K562 (cell line): ENCODE measurements around the gene FRYL. TPM values are rescaled to one million over a fixed set of nuclear protein-coding genes. Genes with fewer than 3 reads are reported as not detected.
A peak's percentile ranks its signal among the peaks of the same experiment; 100 is the strongest.

Experiments used
- ATAC-seq: fragments of 200-7000 bp; cut with Tn5 transposase; 3 replicates; pipeline ENCODE4 v1.9.1; 2020; ENCODE audit warnings: moderate library complexity
- BruUV-seq: library from RNA; stranded (reverse); fragments of 400-500 nt; replicated peaks from 2 replicates; lab custom pipeline; 2021; lab: Mats Ljungman, UMichigan
- CTCF ChIA-PET: fragments of 300-600 bp; formaldehyde crosslinking; extraction: SDS; loops from one replicate; lab custom pipeline; 2021; ENCODE audit warnings: low intra/inter-chr PET ratio; lab: Yijun Ruan, JAX
- POLR2A ChIA-PET: fragments of 300-600, 350-650 bp; sonication (Branson Sonifier 250); formaldehyde crosslinking; extraction: SDS; loops from one replicate; lab custom pipeline; 2021; ENCODE audit warnings: antibody characterized with exemption, inconsistent platforms; lab: Yijun Ruan, JAX
- DNase-seq, 4 experiments: peaks; one replicate each; pipeline versions ENCODE4 v3.0.0 to v3.0.0-alpha.2; 2011 to 2018; ENCODE audit warnings: low spot score in 3 of 4, mixed read lengths in 3 of 4; ENCODE audit errors: extremely low read depth in 1 of 4
- FAIRE-seq: peaks from 2 replicates; lab custom pipeline; 2011; peaks lifted over from hg19 to GRCh38; lab: Jason Lieb, UNC
- H2AFZ ChIP-seq: 2 replicates; pipeline ENCODE4 v1.6.0; 2011; ENCODE audit warnings: low read depth, low read length, control low read depth, inconsistent platforms
- H3K27ac ChIP-seq: fragments of 200-600 bp; 3 replicates; pipeline ENCODE4 v1.8.0; 2011; ENCODE audit warnings: low read depth, mild to moderate bottlenecking, control low read depth, inconsistent platforms, low read length, moderate library complexity, mixed read lengths; ENCODE audit errors: extremely low read depth
- H3K27me3 ChIP-seq, 2 experiments: fragments of 300-600 bp in 1 of 2; 2 replicates in 1 of 2; 3 replicates in 1 of 2; pipeline versions ENCODE4 v1.6.0 to v1.8.0; 2011; ENCODE audit warnings: inconsistent platforms in 2 of 2, low read length in 2 of 2, mild to moderate bottlenecking in 1 of 2, mixed read lengths in 1 of 2, moderate library complexity in 1 of 2; ENCODE audit not compliant: control insufficient read depth in 2 of 2, insufficient read depth in 2 of 2
- H3K36me3 ChIP-seq: fragments of 300-600 bp; 3 replicates; pipeline ENCODE4 v1.8.0; 2011; ENCODE audit warnings: mild to moderate bottlenecking, low read length, inconsistent platforms; ENCODE audit not compliant: control insufficient read depth, insufficient read depth
- H3K4me1 ChIP-seq, 2 experiments: fragments of 200-600 bp in 1 of 2; replicated peaks in 1 of 2; 2 replicates in 1 of 2; 3 replicates in 1 of 2; pipeline versions ENCODE4 v1.5.1 to v1.8.0; 2011; ENCODE audit warnings: inconsistent platforms in 2 of 2, low read length in 2 of 2, mild to moderate bottlenecking in 1 of 2, mixed read lengths in 1 of 2, moderate library complexity in 1 of 2; ENCODE audit not compliant: control insufficient read depth in 2 of 2, insufficient read depth in 2 of 2
- H3K4me2 ChIP-seq: 2 replicates; pipeline ENCODE4 v1.6.1; 2011; ENCODE audit warnings: low read length, control low read depth, inconsistent platforms, mixed read lengths; ENCODE audit not compliant: insufficient read depth
- H3K4me3 ChIP-seq: fragments of 200-600 bp; sonication (generic), shearing (Covaris generic); 2 replicates; pipeline ENCODE4 v1.5.1; 2016; ENCODE audit warnings: control low read depth, inconsistent platforms
- H3K79me2 ChIP-seq: fragments of 200-600 bp; 3 replicates; pipeline ENCODE4 v1.8.0; 2011; ENCODE audit warnings: low read length, inconsistent platforms; ENCODE audit not compliant: control insufficient read depth, insufficient read depth
- H3K9ac ChIP-seq, 2 experiments: 2 replicates each; pipeline versions ENCODE4 v1.6.0 to v1.6.1; 2011; ENCODE audit warnings: low read depth in 2 of 2, low read length in 2 of 2, control low read depth in 1 of 2, inconsistent platforms in 1 of 2, mild to moderate bottlenecking in 1 of 2, mixed read lengths in 1 of 2; ENCODE audit not compliant: insufficient read depth in 1 of 2
- H3K9me1 ChIP-seq: one replicate; pipeline ENCODE4 v1.6.0; 2011; ENCODE audit warnings: inconsistent platforms, mild to moderate bottlenecking, low read length, moderate library complexity; ENCODE audit not compliant: control insufficient read depth, insufficient read depth
- H3K9me3 ChIP-seq: replicated peaks from 2 replicates; pipeline ENCODE4 v1.5.1; 2011; ENCODE audit warnings: low read depth, low read length, inconsistent platforms; ENCODE audit not compliant: control insufficient read depth, insufficient read depth
- H4K20me1 ChIP-seq: replicated peaks from 2 replicates; pipeline ENCODE4 v1.6.1; 2011; ENCODE audit warnings: low read length, inconsistent platforms, mixed read lengths; ENCODE audit not compliant: control insufficient read depth, insufficient read depth
- CBX8 ChIP-seq: fragments of 200-600 bp; sonication (generic); IDR thresholded peaks from 2 replicates; pipeline ENCODE4 v1.6.1; 2012; ENCODE audit warnings: borderline replicate concordance, mixed run types, low read depth, mild to moderate bottlenecking, moderate library complexity, mixed read lengths, low read length, control low read depth, inconsistent platforms; ENCODE audit not compliant: poor library complexity, severe bottlenecking; ENCODE audit errors: extremely low read depth
- FOXJ3 ChIP-seq: sonication (generic); formaldehyde crosslinking; IDR thresholded peaks from 2 replicates; pipeline ENCODE4 v1.4.0; 2020; ENCODE audit warnings: mild to moderate bottlenecking, missing genetic modification reagents
- GABPB1 ChIP-seq: sonication (generic); formaldehyde crosslinking; IDR thresholded peaks from 2 replicates; pipeline ENCODE4 v1.8.0; 2022; ENCODE audit warnings: mild to moderate bottlenecking, missing genetic modification reagents
- HNRNPK ChIP-seq: fragments of 200-400 bp; formaldehyde crosslinking; IDR thresholded peaks from one replicate; pipeline ENCODE4 v1.6.1; 2018; ENCODE audit warnings: mild to moderate bottlenecking, low read depth, low read length; ENCODE audit not compliant: poor library complexity, severe bottlenecking
- IFI16 ChIP-seq: fragments of 250-450 bp; sonication (Bioruptor Pico); IDR thresholded peaks from 2 replicates; pipeline ENCODE4 v2.1.2; 2022; ENCODE audit warnings: mild to moderate bottlenecking, inconsistent platforms
- KAT7 ChIP-seq: sonication (generic); formaldehyde crosslinking; IDR thresholded peaks from 2 replicates; pipeline ENCODE4 v1.8.0; 2022; ENCODE audit warnings: missing genetic modification reagents, mild to moderate bottlenecking, borderline replicate concordance
- PHTF2 ChIP-seq: fragments of 250-450 bp; sonication (Bioruptor Pico); IDR thresholded peaks from 2 replicates; pipeline ENCODE4 v1.5.0; 2021; ENCODE audit warnings: mild to moderate bottlenecking
- PTBP1 ChIP-seq: fragments of 200-400 bp; formaldehyde crosslinking; IDR thresholded peaks from 2 replicates; pipeline ENCODE4 v1.6.1; 2017; ENCODE audit warnings: low read depth, low read length
- SLC30A9 ChIP-seq: fragments of 250-450 bp; sonication (Bioruptor Pico); IDR thresholded peaks from 2 replicates; pipeline ENCODE4 v1.8.0; 2022; ENCODE audit warnings: mild to moderate bottlenecking, moderate library complexity
- ZBTB17 ChIP-seq: fragments of 450-650 bp; formaldehyde crosslinking; IDR thresholded peaks from 2 replicates; pipeline ENCODE4 v1.4.0; 2020; ENCODE audit warnings: mild to moderate bottlenecking
- WGBS: fragments of 100-300 bp; shearing (Covaris generic); methylation state at CpG from one replicate; pipeline ENCODE4 v1.1.6; 2016; ENCODE audit warnings: low coverage, mixed read lengths; ENCODE audit not compliant: insufficient coverage; ENCODE audit errors: missing lambda C conversion rate; 5-methylcytosine and 5-hydroxymethylcytosine counted together
- in situ Hi-C: fragments of 300-500 bp; cut with MboI; formaldehyde crosslinking; loops from 4 replicates; pipeline ENCODE4 v1.15.0; 2018; ENCODE audit warnings: inconsistent platforms, mixed read lengths
- intact Hi-C: fragments of 100-400 bp; cut with micrococcal nuclease; formaldehyde crosslinking; loops from 2 replicates; pipeline ENCODE4 v1.14.2; 2022
- polyA plus RNA-seq, 8 experiments: library from polyadenylated mRNA; depleted of rRNA in 4 of 8; stranded (reverse) in 5 of 8; unstranded in 3 of 8; fragments of >200 nt; fragmentation: Nextera tagmentation in 2 of 8; fragmentation: Illumina TruSeq in 1 of 8; extraction: Ambion mirVana in 2 of 8; extraction: Trizol in 1 of 8; gene quantifications; 2 replicates each; pipeline versions ENCODE4 v1.2.1 to v1.2.3, GENCODE V29; 2011 to 2014; ENCODE audit warnings: inconsistent platforms in 1 of 8, missing spikeins in 1 of 8
- total RNA-seq, 7 experiments: library from RNA; depleted of rRNA in 6 of 7; stranded (reverse); fragments of >200 nt in 6 of 7; fragmentation: Illumina TruSeq in 2 of 7; extraction: Trizol in 2 of 7; gene quantifications; 2 replicates each; pipeline versions ENCODE4 v1.2.1 to v1.2.3, GENCODE V29; 2011 to 2021; ENCODE audit warnings: low replicate concordance in 1 of 7
- TF ChIP-seq, protein P1 (sequence below): fragments of 450-650 bp; IDR thresholded peaks from one replicate; pipeline ENCODE4 v1.6.1; 2018; ENCODE audit warnings: mild to moderate bottlenecking, moderate library complexity; ENCODE audit not compliant: partially characterized antibody
- TF ChIP-seq, protein P2 (sequence below), 2 experiments: fragments of 450-650 bp in 1 of 2; sonication (generic) in 1 of 2; formaldehyde crosslinking in 1 of 2; IDR thresholded peaks; 2 replicates each; pipeline versions ENCODE4 v1.7.1 to v1.9.0; 2016 to 2022; ENCODE audit warnings: inconsistent platforms in 1 of 2, mild to moderate bottlenecking in 1 of 2, missing genetic modification reagents in 1 of 2

Gene FRYL
- total and polyA plus RNA-seq, 9 of the 15 experiments (the other 6 are each of a cell fraction or from before 2014, with no cell fraction given), result 7.2 to 34.9 (median 15.9) TPM

DNA sequence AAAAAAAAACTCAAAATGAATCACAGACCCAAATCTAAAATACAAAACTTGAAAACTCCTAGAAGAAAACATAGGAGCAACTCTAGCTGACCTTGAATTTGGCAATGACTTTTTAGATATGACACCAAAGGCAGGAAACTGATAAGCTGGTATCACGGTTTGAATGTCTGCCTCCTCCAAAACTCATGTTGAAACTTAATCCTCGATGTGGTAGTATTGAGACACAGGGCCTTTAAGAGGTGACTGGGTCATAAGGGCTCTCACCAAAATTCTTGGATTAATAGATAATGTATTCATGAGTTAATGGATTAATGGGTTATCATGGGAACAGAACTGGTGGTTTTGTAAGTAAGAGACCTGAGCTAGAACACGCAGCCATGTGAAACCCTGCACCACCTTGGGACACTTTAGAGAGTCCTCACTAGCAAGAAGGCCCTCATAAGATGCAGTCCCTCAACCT, 40.5 kb downstream of the FRYL start:
- Histone ChIP-seq H3K27ac (peak overlapping the region; percentile 60; the same call in 1 of the 3 replicates), H3K36me3 (no peaks in the 10 kb centered on the region), H4K20me1 (no peaks in the 10 kb centered on the region), H3K4me3 (no peak overlapping the region), H3K79me2 (peaks cover 73% of the 10 kb centered on the region), H3K4me2 (peak overlapping the region; percentile 38; the same call in 1 of the 2 replicates), H3K9me3 (no peaks in the 10 kb centered on the region), H3K9me1 (no peaks in the 10 kb centered on the region), H3K9ac (no peak overlapping the region), H3K27me3 (no peaks in the 10 kb centered on the region), H2AFZ (no peak overlapping the region), H3K4me1 (peaks cover 9 to 27% of the 10 kb centered on the region in 2 experiments; a peak in 3 of 5 replicates)
- ATAC-seq (peak; percentile 78), FAIRE-seq (peak; percentile 81), DNase-seq (peak in 2 of 4 experiments; percentile 30 to 72)
- ChIA-PET POLR2A (interaction anchor here (0.7 to 1.2 kb wide), 2 partner anchors 10 to 13 kb away, joined by 4 read pairs; no protein-coding TSS in a partner anchor), CTCF (no interaction called here)
- no TSS peak for BruUV-seq
- WGBS, result 4% methylated on average over 3 of the region's 3 CpGs
- intact Hi-C loops (loop anchor here (10.0 kb wide), 1 partner anchor 55 kb away; no protein-coding TSS in a partner anchor), in situ Hi-C loops (no loop called here)
- TF ChIP-seq IFI16 (CRISPR knock-in tag), result no peak
- no peak for TF ChIP-seq FOXJ3 (CRISPR knock-in tag)
- no peak for TF ChIP-seq HNRNPK
- TF ChIP-seq SLC30A9 (CRISPR knock-in tag), result no peak
- no peak for TF ChIP-seq KAT7
- TF ChIP-seq PHTF2 (CRISPR knock-in tag), result no peak
- no peak for TF ChIP-seq GABPB1 (CRISPR knock-in tag)
- no peak for TF ChIP-seq PTBP1
- TF ChIP-seq, protein P1, sequence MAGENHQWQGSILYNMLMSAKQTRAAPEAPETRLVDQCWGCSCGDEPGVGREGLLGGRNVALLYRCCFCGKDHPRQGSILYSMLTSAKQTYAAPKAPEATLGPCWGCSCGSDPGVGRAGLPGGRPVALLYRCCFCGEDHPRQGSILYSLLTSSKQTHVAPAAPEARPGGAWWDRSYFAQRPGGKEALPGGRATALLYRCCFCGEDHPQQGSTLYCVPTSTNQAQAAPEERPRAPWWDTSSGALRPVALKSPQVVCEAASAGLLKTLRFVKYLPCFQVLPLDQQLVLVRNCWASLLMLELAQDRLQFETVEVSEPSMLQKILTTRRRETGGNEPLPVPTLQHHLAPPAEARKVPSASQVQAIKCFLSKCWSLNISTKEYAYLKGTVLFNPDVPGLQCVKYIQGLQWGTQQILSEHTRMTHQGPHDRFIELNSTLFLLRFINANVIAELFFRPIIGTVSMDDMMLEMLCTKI, result no peak
- no peak for TF ChIP-seq CBX8
- TF ChIP-seq, protein P2, sequence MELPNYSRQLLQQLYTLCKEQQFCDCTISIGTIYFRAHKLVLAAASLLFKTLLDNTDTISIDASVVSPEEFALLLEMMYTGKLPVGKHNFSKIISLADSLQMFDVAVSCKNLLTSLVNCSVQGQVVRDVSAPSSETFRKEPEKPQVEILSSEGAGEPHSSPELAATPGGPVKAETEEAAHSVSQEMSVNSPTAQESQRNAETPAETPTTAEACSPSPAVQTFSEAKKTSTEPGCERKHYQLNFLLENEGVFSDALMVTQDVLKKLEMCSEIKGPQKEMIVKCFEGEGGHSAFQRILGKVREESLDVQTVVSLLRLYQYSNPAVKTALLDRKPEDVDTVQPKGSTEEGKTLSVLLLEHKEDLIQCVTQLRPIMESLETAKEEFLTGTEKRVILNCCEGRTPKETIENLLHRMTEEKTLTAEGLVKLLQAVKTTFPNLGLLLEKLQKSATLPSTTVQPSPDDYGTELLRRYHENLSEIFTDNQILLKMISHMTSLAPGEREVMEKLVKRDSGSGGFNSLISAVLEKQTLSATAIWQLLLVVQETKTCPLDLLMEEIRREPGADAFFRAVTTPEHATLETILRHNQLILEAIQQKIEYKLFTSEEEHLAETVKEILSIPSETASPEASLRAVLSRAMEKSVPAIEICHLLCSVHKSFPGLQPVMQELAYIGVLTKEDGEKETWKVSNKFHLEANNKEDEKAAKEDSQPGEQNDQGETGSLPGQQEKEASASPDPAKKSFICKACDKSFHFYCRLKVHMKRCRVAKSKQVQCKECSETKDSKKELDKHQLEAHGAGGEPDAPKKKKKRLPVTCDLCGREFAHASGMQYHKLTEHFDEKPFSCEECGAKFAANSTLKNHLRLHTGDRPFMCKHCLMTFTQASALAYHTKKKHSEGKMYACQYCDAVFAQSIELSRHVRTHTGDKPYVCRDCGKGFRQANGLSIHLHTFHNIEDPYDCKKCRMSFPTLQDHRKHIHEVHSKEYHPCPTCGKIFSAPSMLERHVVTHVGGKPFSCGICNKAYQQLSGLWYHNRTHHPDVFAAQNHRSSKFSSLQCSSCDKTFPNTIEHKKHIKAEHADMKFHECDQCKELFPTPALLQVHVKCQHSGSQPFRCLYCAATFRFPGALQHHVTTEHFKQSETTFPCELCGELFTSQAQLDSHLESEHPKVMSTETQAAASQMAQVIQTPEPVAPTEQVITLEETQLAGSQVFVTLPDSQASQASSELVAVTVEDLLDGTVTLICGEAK (IDR thresholded peaks at IDR 0.05), result no peak
- TF ChIP-seq, protein P2 (CRISPR knock-in tag; IDR thresholded peaks at IDR 0.05), result no peak
- TF ChIP-seq ZBTB17 (CRISPR knock-in tag), result no peak
